HEK293 (cell line): ENCODE measurements around the gene CDC42SE1.

Experiments used
- CTCF ChIA-PET: fragments of 350-600 bp; formaldehyde crosslinking; extraction: SDS; loops from one replicate; lab custom pipeline; 2021; ENCODE audit warnings: antibody characterized with exemption; lab: Yijun Ruan, JAX
- POLR2A ChIA-PET: fragments of 300-600 bp; formaldehyde crosslinking; extraction: SDS; loops from one replicate; lab custom pipeline; 2020; ENCODE audit warnings: antibody characterized with exemption, inconsistent platforms; lab: Yijun Ruan, JAX
- H3K27ac ChIP-seq: fragments of 200-500 bp; sonication (Bioruptor generic); 2 replicates; pipeline ENCODE4 v1.5.1; 2014; ENCODE audit warnings: low read depth, low read length, control low read depth, inconsistent platforms; ENCODE audit errors: extremely low read depth
- H3K36me3 ChIP-seq, 2 experiments: fragments of 200-500 bp in 1 of 2; sonication (Bioruptor generic) in 1 of 2; 1 replicate in 1 of 2; 2 replicates in 1 of 2; pipeline ENCODE4 v1.5.1; 2014 to 2017; ENCODE audit warnings: inconsistent platforms in 2 of 2, low read length in 2 of 2; ENCODE audit not compliant: control insufficient read depth in 2 of 2, insufficient read depth in 1 of 2
- H3K4me1 ChIP-seq: fragments of 200-500 bp; sonication (Bioruptor generic); 2 replicates; pipeline ENCODE4 v1.5.1; 2014; ENCODE audit warnings: mild to moderate bottlenecking, low read length, inconsistent platforms; ENCODE audit not compliant: control insufficient read depth, insufficient read depth
- H3K4me3 ChIP-seq: 2 replicates; pipeline ENCODE4 v1.5.1; 2011; ENCODE audit warnings: low read depth, mild to moderate bottlenecking, control low read depth, low read length, moderate library complexity
- H3K9me3 ChIP-seq: fragments of 200-500 bp; sonication (Bioruptor generic); 2 replicates; pipeline ENCODE4 v1.5.1; 2014; ENCODE audit warnings: low read depth, low read length, inconsistent platforms; ENCODE audit not compliant: control insufficient read depth, insufficient read depth
- HIC1 ChIP-seq: fragments of 450-650 bp; formaldehyde crosslinking; IDR thresholded peaks from 2 replicates; pipeline ENCODE4 v1.5.1; 2016; ENCODE audit warnings: missing biosample characterization, missing genetic modification characterization
- KLF8 ChIP-seq: fragments of 450-650 bp; formaldehyde crosslinking; IDR thresholded peaks from 2 replicates; pipeline ENCODE4 v1.5.1; 2016; ENCODE audit warnings: missing biosample characterization, missing genetic modification characterization
- MYNN ChIP-seq: fragments of 450-650 bp; formaldehyde crosslinking; IDR thresholded peaks from 2 replicates; pipeline ENCODE4 v1.5.1; 2016; ENCODE audit warnings: missing biosample characterization, missing genetic modification characterization, borderline replicate concordance
- MZF1 ChIP-seq: fragments of 450-650 bp; formaldehyde crosslinking; IDR thresholded peaks from 2 replicates; pipeline ENCODE4 v1.5.1; 2017; ENCODE audit warnings: missing biosample characterization, missing genetic modification characterization, borderline replicate concordance
- SCRT1 ChIP-seq: fragments of 450-650 bp; formaldehyde crosslinking; IDR thresholded peaks from 2 replicates; pipeline ENCODE4 v1.5.1; 2016; ENCODE audit warnings: missing biosample characterization, missing genetic modification characterization, borderline replicate concordance
- YY2 ChIP-seq: fragments of 450-650 bp; formaldehyde crosslinking; IDR thresholded peaks from 2 replicates; pipeline ENCODE4 v1.5.1; 2016; ENCODE audit warnings: missing biosample characterization, missing genetic modification characterization
- ZBTB48 ChIP-seq: fragments of 450-650 bp; formaldehyde crosslinking; IDR thresholded peaks from 2 replicates; pipeline ENCODE4 v1.5.1; 2016; ENCODE audit warnings: missing biosample characterization, missing genetic modification characterization
- ZEB2 ChIP-seq: fragments of 450-650 bp; formaldehyde crosslinking; IDR thresholded peaks from 2 replicates; pipeline ENCODE4 v1.5.1; 2016; ENCODE audit warnings: missing biosample characterization, missing genetic modification characterization
- ZNF10 ChIP-seq: fragments of 450-650 bp; formaldehyde crosslinking; IDR thresholded peaks from 2 replicates; pipeline ENCODE4 v1.5.1; 2017; ENCODE audit warnings: missing biosample characterization, missing genetic modification characterization
- ZNF175 ChIP-seq: fragments of 450-650 bp; formaldehyde crosslinking; IDR thresholded peaks from 2 replicates; pipeline ENCODE4 v1.5.1; 2016; ENCODE audit warnings: missing biosample characterization, missing genetic modification characterization
- ZNF223 ChIP-seq: fragments of 450-650 bp; formaldehyde crosslinking; IDR thresholded peaks from 2 replicates; pipeline ENCODE4 v1.5.1; 2016; ENCODE audit warnings: missing biosample characterization, missing genetic modification characterization
- ZNF292 ChIP-seq: fragments of 450-650 bp; formaldehyde crosslinking; IDR thresholded peaks from 2 replicates; pipeline ENCODE4 v1.5.1; 2016; ENCODE audit warnings: low read depth, missing biosample characterization, missing genetic modification characterization, borderline replicate concordance
- ZNF398 ChIP-seq: fragments of 450-650 bp; formaldehyde crosslinking; IDR thresholded peaks from 2 replicates; pipeline ENCODE4 v1.5.1; 2017; ENCODE audit warnings: missing biosample characterization, missing genetic modification characterization
- ZNF423 ChIP-seq: fragments of 450-650 bp; formaldehyde crosslinking; IDR thresholded peaks from 2 replicates; pipeline ENCODE4 v1.5.1; 2016; ENCODE audit warnings: missing biosample characterization, missing genetic modification characterization
- ZNF560 ChIP-seq: fragments of 450-650 bp; formaldehyde crosslinking; IDR thresholded peaks from 2 replicates; pipeline ENCODE4 v1.5.1; 2017; ENCODE audit warnings: missing biosample characterization, missing genetic modification characterization, borderline replicate concordance
- ZNF670 ChIP-seq: fragments of 450-650 bp; formaldehyde crosslinking; IDR thresholded peaks from 2 replicates; pipeline ENCODE4 v1.5.1; 2016; ENCODE audit warnings: missing biosample characterization, missing genetic modification characterization, low read depth
- ZNF692 ChIP-seq: fragments of 450-650 bp; formaldehyde crosslinking; IDR thresholded peaks from 2 replicates; pipeline ENCODE4 v1.5.1; 2016; ENCODE audit warnings: missing biosample characterization, missing genetic modification characterization
- ZNF707 ChIP-seq: fragments of 450-650 bp; formaldehyde crosslinking; IDR thresholded peaks from 2 replicates; pipeline ENCODE4 v1.5.1; 2016; ENCODE audit warnings: missing biosample characterization, missing genetic modification characterization

Gene CDC42SE1

GRCh38 chr1:151008244-151009205, 50.9 kb downstream of the CDC42SE1 start, which contains the start of gene PRUNE1 (continued):
- TF ChIP-seq ZNF10, result no peak
- TF ChIP-seq ZNF692, result peak; percentile 59; the same call in 1 of the 2 replicates
- TF ChIP-seq ZNF707 (tag by site-specific recombination), result no peak
- no peak for TF ChIP-seq ZNF292 (tag by site-specific recombination)
- no peak for TF ChIP-seq ZNF175 (tag by site-specific recombination)
- TF ChIP-seq ZNF670 (tag by site-specific recombination), result no peak
- no peak for TF ChIP-seq SCRT1 (tag by site-specific recombination)
- TF ChIP-seq MZF1 (tag by site-specific recombination), result no peak
- peak; percentile 63; the same call in 1 of the 2 replicates for TF ChIP-seq YY2 (tag by site-specific recombination)
- TF ChIP-seq ZBTB48 (tag by site-specific recombination), result peak; percentile 84
- TF ChIP-seq MYNN (tag by site-specific recombination), result 0 out of 2 replicates have a peak, but pooled peaks have one; percentile 21
- TF ChIP-seq ZNF223 (tag by site-specific recombination), result no peak
- peak; percentile 51; the same call in 1 of the 2 replicates for TF ChIP-seq KLF8 (tag by site-specific recombination)
- no peak; the same call in 1 of the 2 replicates for TF ChIP-seq ZNF423 (tag by site-specific recombination)
- peak; percentile 67 for TF ChIP-seq ZNF398 (tag by site-specific recombination)
- no peak for TF ChIP-seq ZNF560
- TF ChIP-seq, all 188 proteins: peak for 64

- CTCF ChIA-PET, result interaction anchor here (0.6 to 3.9 kb wide), 5 partner anchors 12 to 202 kb away, joined by 3 to 73 read pairs (median 5); partner anchors contain the start of gene BNIPL
- H3K9me3 ChIP-seq, result no peaks in the 10 kb centered on the region
- POLR2A ChIA-PET, result interaction anchor here (0.7 kb wide), 1 partner anchor 205 kb away, joined by 3 read pairs; no protein-coding TSS in a partner anchor
- TF ChIP-seq ZEB2 (0 out of 2 replicates have a peak, but pooled peaks have one; percentile 13), HIC1 (tag by site-specific recombination) (no peak), ZNF670 (tag by site-specific recombination) (no peak)
- TF ChIP-seq, all 188 proteins: peak for 1
- H3K4me1 ChIP-seq, result 0 out of 2 replicates have a peak, but pooled peaks cover 3% of the 10 kb centered on the region
- H3K36me3 ChIP-seq, result peaks cover 0 to 3% of the 10 kb centered on the region in 2 experiments; a peak in 1 of 3 replicates
- peak overlapping the region; percentile 26 for H3K4me3 ChIP-seq
- peak overlapping the region; percentile 41 for H3K27ac ChIP-seq
Observed at GRCh38 chr1:151007853-151008243, 51.6 kb downstream of the CDC42SE1 start.
